HS-5 (cell line): ENCODE results near the gene SHMT2.

Source experiments
- DNase-seq: peaks from one replicate; pipeline ENCODE4 v3.0.0-alpha.2; 2012; ENCODE audit warnings: low read depth

SHMT2 gene

DNA sequence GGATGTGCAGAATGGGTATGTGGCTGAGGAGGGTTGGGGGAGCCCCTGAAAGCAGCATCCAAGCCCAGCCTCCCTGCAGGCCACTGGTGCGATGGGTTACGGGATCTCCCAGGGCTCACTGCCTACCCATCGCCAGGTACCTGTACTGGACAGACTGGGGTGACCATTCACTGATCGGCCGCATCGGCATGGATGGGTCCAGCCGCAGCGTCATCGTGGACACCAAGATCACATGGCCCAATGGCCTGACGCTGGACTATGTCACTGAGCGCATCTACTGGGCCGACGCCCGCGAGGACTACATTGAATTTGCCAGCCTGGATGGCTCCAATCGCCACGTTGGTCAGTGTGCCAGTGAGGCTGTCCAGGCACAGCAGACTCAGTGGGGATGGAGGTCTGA lies 31.2 kb upstream of the SHMT2 start:
- no peak for DNase-seq

DNA sequence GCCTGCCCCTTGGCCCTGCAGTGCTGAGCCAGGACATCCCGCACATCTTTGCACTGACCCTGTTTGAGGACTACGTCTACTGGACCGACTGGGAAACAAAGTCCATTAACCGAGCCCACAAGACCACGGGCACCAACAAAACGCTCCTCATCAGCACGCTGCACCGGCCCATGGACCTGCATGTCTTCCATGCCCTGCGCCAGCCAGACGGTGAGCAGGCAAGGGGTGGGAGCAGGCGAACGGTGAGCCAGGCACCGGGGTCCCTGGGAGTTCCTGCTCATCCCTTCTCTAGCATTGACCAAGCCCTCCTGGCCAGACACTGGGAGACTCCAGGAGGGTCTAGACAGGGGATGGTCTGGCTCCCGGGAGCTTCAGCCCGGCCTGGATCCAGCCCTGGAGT lies 30.3 kb upstream of the SHMT2 start:
- no peak for DNase-seq

DNA sequence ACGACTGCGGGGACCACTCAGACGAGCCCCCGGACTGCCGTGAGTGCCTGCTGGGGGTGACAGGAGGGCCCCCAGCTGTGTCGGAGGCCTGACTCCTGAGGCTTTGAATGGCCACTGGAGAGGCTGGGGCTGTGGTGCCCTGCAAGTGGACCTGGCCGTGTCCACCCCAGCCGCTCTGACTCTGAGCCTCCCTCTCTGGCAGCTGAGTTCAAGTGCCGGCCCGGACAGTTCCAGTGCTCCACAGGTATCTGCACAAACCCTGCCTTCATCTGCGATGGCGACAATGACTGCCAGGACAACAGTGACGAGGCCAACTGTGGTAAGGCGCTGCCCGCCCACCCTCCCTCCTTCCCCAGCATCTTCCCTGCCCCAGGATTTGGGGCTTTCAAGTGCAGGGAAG lies 29.0 kb upstream of the SHMT2 start:
- DNase-seq, result no peak

DNA sequence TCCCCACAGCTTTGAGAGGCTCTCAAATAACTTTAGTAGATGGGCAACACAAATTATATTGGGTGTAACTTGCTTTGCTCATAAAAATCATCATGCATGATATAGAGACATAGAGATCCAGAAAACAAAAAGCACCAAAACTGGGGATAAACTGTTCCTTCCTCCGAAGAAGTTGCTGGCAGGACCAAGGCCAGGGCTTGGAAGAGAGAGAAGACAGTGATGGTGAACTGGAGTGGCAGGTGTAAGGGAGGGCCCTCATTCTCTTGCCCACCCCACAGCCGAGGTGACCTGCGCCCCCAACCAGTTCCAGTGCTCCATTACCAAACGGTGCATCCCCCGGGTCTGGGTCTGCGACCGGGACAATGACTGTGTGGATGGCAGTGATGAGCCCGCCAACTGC lies 28.3 kb upstream of the SHMT2 start:
- DNase-seq, result no peak

DNA sequence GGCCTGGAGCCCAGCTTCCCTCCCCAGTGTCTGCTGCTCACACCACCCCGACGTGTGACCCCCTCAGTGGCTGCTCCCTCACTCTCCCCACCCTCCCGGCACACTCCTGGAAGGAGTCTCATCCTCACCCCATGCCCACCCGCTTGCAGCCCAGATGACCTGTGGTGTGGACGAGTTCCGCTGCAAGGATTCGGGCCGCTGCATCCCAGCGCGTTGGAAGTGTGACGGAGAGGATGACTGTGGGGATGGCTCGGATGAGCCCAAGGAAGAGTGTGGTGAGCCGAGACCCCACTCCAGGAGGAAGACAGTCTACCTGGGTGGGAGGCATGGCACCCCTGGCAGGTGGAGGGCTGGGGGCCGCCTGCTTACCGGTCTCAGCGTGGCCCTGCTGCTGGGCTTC lies 27.9 kb upstream of the SHMT2 start:
- no peak for DNase-seq

DNA sequence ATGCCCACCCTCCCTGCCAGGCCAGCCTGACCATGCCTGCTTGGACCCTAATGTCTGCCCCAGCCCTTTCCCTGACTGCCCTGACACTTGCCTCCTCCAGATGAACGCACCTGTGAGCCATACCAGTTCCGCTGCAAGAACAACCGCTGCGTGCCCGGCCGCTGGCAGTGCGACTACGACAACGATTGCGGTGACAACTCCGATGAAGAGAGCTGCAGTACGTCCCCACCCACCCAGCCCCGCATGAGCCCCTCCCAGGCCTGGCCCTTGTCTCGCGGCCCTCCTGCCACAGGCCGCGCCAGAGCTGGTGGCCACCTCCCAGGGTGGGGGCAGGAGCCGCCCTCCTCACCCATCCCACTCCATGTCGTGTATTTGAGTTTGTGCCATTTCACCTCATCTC lies 27.2 kb upstream of the SHMT2 start:
- DNase-seq, result no peak

DNA sequence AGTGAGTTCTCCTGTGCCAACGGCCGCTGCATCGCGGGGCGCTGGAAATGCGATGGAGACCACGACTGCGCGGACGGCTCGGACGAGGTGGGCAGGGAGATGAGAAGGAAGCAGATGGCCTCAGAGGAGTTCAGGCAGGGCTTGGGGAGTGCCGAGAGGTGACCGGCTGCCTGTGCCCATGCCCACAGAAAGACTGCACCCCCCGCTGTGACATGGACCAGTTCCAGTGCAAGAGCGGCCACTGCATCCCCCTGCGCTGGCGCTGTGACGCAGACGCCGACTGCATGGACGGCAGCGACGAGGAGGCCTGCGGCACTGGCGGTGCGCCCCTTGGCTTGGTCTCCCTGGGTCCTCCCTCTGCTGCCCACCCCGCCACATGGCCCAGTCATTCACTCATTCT lies 26.3 kb upstream of the SHMT2 start:
- DNase-seq, result no peak

DNA sequence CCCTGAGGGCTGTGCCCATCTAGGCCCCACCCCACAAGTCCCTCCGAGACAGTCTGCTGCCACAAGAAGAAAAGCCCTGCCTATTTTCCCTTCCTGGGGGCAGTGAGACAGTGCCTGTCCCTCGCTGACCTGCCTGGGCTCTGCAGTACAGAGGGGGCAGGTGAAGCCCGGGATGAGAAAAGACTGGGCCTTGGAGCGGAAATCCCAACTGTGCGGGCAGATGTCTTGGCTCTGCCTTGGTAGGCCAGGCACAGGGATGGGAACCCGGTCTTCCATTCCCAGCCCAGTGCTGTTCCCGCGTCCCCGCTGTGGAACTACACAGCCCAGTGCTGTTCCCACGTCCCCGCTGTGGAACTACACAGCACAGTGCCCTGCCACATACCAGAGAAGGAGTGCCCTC lies 25.7 kb upstream of the SHMT2 start:
- DNase-seq, result no peak

DNA sequence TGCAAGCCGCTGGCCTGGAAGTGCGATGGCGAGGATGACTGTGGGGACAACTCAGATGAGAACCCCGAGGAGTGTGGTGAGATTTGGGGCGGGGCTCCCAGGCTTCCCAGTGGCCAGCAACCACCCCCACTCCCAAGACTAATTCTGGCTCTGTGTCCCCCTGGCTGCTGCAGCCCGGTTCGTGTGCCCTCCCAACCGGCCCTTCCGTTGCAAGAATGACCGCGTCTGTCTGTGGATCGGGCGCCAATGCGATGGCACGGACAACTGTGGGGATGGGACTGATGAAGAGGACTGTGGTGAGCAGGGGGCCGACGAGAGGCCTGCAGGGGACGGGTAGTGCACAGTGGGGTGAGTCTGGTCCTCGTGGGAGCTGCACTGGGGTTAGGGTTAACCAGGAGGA lies 25.1 kb upstream of the SHMT2 start:
- no peak for DNase-seq

DNA sequence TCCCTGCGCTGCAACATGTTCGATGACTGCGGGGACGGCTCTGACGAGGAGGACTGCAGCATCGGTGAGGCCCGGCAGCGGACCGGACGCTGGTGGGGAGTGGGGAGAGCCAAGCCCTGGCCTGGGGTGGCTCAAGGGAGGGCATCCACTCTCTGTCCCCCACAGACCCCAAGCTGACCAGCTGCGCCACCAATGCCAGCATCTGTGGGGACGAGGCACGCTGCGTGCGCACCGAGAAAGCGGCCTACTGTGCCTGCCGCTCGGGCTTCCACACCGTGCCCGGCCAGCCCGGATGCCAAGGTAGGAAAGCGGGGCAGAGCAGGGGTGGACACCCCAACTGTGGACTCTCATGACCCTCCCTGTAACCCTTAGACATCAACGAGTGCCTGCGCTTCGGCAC lies 24.3 kb upstream of the SHMT2 start:
- DNase-seq, result no peak

DNA sequence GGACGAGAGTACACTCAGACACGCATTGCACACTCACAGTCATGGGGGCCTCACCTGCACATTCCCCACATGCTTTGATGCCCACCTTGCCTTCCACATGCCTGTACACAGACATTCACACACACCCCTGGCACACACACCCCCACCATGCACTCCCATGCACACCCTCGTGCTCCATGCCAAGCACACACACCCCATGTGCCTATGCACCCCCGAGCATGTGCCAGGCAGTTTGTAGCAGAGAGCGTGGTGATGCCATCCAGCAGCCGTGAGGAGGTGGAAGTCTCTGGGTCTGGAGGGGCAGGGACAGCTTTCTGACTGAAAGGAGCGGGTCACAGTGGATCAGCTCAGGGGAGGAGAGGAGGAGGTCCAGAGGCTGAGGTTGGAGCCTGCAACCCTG lies 23.6 kb upstream of the SHMT2 start:
- no peak for DNase-seq

DNA sequence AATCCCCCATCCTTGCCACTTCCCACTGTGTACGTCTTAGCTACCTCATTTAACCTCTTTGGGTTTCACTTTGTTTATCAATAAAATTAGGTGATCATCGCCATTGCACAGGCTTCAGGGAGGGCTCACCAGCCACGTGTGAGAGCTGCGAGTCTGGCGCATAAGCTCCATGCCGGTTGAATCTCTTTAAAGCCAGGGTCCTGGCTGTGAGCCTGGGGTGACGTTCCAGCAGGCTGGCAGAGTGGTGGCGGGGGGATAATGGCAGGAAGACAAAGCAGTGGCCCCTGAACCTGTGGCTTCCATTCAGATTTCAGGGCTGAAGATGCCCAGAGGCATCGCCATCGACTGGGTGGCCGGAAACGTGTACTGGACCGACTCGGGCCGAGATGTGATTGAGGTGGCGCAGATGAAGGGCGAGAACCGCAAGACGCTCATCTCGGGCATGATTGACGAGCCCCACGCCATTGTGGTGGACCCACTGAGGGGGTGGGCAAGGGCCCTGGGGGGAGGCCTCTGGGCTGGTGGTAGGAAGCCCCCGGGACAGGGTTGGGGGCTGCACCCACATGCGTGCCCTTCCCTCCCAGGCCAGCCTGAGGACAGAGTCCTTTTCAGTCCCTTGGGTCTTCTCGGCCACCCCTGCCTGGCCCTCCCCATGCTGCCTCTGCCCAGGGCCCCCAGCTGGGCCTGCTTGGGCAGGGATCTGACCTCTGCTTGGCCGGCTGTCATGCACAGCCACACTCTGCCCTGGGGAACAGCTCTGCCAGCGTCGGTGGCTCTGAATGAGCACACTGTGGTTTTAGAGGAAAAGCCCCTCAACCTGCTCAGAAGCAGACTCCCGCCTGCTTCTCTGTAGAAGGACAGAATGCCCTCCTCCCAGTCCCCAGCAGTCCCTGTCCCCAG lies 21.5 kb upstream of the SHMT2 start:
- no peak for DNase-seq

DNA sequence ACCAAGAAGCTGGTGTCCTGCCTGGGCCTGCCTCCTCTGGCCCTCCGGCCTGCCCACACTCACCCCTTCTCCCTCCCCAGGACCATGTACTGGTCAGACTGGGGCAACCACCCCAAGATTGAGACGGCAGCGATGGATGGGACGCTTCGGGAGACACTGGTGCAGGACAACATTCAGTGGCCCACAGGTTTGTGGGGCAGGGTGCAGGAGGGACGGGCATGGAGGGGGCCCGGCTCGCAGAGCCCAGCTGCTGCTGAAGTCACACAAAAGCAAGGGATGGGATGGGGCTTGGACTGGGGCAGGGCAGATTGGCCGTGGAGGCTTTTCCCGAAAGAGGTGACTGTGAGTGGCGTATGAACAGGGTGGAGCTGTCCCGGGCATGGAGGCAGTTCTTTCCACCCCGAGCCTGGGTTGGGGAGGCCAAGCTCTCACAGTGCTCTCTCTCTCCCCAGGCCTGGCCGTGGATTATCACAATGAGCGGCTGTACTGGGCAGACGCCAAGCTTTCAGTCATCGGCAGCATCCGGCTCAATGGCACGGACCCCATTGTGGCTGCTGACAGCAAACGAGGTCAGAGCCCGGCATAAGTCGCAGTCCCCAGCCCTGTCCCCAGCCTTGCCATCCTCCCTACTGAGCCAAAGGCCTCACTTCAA lies 20.8 kb upstream of the SHMT2 start:
- DNase-seq, result no peak

DNA sequence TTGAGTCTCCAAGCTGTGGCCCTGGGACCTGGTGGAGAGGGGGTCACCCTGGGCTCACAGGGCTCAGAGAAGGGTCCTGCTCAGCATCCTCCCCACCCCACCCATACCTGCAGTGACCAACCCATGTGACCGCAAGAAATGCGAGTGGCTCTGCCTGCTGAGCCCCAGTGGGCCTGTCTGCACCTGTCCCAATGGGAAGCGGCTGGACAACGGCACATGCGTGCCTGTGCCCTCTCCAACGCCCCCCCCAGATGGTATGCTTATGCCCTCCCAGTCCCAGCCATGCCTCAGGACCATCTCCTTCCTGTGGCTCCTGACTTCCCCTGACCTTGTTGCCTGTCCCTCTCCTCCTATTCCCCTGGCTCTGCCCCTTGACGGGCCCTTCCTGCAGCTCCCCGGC lies 19.6 kb upstream of the SHMT2 start:
- no peak for DNase-seq

DNA sequence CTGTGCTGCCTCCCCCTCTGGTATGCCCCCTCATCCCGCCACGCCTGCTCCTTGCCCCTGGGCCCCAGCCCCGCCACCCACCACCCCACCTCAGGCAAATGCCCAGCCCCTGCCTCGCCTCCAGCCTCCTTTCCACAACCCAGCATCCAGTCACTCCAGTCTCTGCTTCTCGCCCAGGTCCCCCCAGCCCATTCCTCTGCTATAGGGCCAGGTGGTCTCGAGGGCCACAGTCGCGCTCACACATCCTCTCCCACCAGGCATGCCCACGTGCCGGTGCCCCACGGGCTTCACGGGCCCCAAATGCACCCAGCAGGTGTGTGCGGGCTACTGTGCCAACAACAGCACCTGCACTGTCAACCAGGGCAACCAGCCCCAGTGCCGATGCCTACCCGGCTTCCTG lies 19.1 kb upstream of the SHMT2 start:
- DNase-seq, result no peak

DNA sequence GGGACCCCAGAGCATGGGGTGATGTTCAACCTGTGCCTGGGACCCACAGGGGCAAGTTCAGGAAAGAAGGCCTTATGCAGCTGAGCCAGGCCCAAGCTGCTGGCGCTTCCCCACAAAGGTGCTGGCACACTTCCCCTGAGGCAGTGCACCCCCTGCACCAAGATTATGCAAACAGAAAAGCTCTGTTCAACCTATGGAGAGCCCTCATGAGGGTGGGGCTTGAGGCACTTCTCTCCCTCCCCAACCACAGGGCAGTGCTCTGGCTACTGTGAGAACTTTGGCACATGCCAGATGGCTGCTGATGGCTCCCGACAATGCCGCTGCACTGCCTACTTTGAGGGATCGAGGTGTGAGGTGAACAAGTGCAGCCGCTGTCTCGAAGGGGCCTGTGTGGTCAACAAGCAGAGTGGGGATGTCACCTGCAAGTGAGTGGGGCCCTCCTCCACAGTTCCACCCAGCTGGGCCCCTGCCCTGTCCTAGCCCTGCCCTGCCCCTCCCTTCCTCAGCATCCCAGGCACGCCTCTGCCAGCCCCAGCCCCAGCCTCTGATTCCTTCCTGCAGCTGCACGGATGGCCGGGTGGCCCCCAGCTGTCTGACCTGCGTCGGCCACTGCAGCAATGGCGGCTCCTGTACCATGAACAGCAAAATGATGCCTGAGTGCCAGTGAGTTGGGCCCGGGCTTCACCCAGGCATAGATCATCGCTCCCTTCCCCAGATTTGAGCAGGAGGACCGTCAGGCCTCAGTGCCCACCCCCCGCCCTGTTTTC lies 18.4 kb upstream of the SHMT2 start:
- no peak for DNase-seq

DNA sequence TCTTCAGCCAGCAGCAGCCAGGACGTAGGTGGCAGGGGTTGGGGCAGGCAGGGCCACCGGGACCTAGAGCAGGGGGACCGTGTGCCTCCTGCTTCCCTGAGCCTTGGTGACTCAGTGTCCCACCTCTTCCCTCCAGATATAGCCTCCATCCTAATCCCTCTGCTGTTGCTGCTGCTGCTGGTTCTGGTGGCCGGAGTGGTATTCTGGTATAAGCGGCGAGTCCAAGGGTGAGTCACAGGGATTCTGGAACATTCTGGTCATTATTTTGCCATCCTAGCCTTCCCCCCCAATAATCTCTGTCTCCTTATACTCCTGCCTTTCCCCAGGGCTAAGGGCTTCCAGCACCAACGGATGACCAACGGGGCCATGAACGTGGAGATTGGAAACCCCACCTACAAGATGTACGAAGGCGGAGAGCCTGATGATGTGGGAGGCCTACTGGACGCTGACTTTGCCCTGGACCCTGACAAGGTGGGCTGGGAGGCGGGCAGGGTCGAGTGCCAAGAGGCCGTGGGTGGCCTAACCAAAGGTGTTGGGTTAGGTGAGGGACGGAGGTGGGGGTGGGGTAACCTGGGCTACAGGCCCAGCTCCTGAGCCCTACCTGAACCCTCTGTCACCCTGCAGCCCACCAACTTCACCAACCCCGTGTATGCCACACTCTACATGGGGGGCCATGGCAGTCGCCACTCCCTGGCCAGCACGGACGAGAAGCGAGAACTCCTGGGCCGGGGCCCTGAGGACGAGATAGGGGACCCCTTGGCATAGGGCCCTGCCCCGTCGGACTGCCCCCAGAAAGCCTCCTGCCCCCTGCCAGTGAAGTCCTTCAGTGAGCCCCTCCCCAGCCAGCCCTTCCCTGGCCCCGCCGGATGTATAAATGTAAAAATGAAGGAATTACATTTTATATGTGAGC lies 17.5 kb upstream of the SHMT2 start:
- DNase-seq, result no peak

DNA sequence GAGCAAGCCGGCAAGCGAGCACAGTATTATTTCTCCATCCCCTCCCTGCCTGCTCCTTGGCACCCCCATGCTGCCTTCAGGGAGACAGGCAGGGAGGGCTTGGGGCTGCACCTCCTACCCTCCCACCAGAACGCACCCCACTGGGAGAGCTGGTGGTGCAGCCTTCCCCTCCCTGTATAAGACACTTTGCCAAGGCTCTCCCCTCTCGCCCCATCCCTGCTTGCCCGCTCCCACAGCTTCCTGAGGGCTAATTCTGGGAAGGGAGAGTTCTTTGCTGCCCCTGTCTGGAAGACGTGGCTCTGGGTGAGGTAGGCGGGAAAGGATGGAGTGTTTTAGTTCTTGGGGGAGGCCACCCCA lies 16.8 kb upstream of the SHMT2 start:
- DNase-seq, result no peak

DNA sequence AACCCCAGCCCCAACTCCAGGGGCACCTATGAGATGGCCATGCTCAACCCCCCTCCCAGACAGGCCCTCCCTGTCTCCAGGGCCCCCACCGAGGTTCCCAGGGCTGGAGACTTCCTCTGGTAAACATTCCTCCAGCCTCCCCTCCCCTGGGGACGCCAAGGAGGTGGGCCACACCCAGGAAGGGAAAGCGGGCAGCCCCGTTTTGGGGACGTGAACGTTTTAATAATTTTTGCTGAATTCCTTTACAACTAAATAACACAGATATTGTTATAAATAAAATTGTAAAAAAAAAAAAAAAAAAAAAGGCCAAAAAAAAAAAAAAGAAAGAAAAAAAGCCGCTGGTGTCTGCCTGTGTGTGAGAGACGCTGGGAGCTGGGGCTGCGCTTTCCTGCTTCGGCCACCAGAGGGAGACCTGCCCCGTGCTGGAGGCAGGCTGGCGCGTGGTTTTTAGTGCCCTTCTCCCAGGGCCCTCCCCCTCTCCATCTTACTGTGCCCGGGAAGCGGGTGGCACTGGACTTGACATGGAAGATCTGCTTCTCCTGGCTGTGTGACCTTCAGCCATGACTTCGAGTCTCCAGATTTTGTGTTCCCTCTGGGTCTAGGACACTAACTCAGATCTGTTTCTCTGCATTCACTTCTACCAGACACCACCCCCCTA lies 16.3 kb upstream of the SHMT2 start:
- peak; percentile 53 for DNase-seq

DNA sequence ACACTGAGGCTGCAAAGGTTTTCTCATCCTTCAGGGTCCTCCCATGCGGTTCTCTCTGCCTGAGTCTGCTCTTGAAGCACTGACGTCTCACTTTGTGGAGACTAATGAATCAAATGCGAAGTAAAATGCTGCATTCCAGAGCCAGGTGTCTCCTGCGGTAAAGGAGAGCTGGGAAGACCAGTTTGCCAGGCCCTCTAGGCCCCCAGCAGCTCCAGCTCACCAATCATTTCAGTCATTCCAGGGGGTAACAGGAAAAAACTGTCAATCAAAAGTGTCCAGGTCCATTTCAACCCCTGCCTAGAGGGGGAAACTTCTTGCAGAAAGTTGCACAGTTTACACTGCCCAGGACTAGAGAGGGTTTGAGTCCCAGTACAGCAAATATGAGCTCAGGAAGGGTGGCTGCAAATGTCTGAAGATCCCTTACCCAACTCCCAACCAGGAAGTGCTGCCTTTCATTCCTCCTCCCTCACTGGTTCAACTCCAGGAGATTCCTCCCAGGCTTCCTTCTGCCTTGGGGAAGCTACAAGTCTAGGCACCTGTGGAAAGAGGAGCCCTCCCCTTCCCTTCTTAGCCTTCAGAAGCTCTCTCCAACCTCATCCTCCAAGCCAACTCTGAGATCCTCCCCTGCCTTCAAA lies 15.6 kb upstream of the SHMT2 start:
- DNase-seq, result no peak

DNA sequence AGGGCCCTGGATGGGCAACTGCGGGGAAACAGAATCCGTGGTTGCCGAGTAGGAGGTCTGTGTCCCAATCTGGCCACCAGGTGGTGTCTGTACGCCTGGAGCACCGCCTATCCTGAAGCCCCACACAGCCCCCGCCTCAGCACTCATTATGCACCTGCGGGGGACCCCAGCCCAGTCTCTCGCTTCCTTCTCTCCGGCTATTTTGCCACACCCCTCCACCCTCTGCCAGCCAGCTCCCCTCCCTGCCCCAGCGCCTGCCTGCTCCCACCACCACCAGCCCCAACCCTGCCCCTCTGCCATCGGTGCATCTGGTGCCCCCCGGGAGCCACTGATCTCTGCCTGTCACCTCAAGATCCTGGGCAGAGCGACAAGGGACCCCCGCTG lies 15.1 kb upstream of the SHMT2 start:
- no peak for DNase-seq
